Measurements from ENCODE around the gene OLIG1. TPM values are rescaled to one million over a fixed set of nuclear protein-coding genes. Genes with fewer than 3 reads are reported as not detected.
A peak's percentile ranks its signal among the peaks of the same experiment; 100 is the strongest.

Gene OLIG1
- total RNA-seq, 4 donors from 2014 or later = 1.2 TPM; not detected in 3

GRCh38 chr21:33071770-33072306 lies 1.9 kb downstream of the OLIG1 start:
- WGBS, 2 donors = 4 to 6% methylated on average over 34 to 38 of the region's 38 CpGs
- no peak overlapping the region for H3K4me3 ChIP-seq (ENCODE audit: low read depth, poor library complexity, severe bottlenecking)
- no peak for TF ChIP-seq POLR2A (IDR thresholded peaks at IDR 0.05)
- TF ChIP-seq, protein P1, sequence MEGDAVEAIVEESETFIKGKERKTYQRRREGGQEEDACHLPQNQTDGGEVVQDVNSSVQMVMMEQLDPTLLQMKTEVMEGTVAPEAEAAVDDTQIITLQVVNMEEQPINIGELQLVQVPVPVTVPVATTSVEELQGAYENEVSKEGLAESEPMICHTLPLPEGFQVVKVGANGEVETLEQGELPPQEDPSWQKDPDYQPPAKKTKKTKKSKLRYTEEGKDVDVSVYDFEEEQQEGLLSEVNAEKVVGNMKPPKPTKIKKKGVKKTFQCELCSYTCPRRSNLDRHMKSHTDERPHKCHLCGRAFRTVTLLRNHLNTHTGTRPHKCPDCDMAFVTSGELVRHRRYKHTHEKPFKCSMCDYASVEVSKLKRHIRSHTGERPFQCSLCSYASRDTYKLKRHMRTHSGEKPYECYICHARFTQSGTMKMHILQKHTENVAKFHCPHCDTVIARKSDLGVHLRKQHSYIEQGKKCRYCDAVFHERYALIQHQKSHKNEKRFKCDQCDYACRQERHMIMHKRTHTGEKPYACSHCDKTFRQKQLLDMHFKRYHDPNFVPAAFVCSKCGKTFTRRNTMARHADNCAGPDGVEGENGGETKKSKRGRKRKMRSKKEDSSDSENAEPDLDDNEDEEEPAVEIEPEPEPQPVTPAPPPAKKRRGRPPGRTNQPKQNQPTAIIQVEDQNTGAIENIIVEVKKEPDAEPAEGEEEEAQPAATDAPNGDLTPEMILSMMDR (IDR thresholded peaks at IDR 0.05) = no peak
- intact Hi-C loops (cut with DNase I; ENCODE audit: low total_unique reads) = no loop called here
- DNase-seq (ENCODE audit: low spot score in 2 of 2) = no peak

GRCh38 chr21:33073636-33074035 lies 3.7 kb downstream of the OLIG1 start:
- 72 to 79% methylated on average over 4 of the region's 4 CpGs for WGBS, 2 donors
- intact Hi-C loops (cut with DNase I; ENCODE audit: low total_unique reads) = no loop called here
- no peak for DNase-seq (ENCODE audit: low spot score in 2 of 2)
- no peak overlapping the region for H3K4me3 ChIP-seq (ENCODE audit: low read depth, poor library complexity, severe bottlenecking)
- TF ChIP-seq, protein P1 (IDR thresholded peaks at IDR 0.05) = no peak
- no peak for TF ChIP-seq POLR2A (IDR thresholded peaks at IDR 0.05)

GRCh38 chr21:33075128-33075527 lies 5.2 kb downstream of the OLIG1 start:
- no peak for TF ChIP-seq POLR2A (IDR thresholded peaks at IDR 0.05)
- TF ChIP-seq, protein P1 (IDR thresholded peaks at IDR 0.05) = no peak
- DNase-seq (ENCODE audit: low spot score in 2 of 2) = no peak
- WGBS, 2 donors = 38 to 41% methylated on average over 9 of the region's 9 CpGs
- intact Hi-C loops (cut with DNase I; ENCODE audit: low total_unique reads) = no loop called here
- no peak overlapping the region for H3K4me3 ChIP-seq (ENCODE audit: low read depth, poor library complexity, severe bottlenecking)

DNA sequence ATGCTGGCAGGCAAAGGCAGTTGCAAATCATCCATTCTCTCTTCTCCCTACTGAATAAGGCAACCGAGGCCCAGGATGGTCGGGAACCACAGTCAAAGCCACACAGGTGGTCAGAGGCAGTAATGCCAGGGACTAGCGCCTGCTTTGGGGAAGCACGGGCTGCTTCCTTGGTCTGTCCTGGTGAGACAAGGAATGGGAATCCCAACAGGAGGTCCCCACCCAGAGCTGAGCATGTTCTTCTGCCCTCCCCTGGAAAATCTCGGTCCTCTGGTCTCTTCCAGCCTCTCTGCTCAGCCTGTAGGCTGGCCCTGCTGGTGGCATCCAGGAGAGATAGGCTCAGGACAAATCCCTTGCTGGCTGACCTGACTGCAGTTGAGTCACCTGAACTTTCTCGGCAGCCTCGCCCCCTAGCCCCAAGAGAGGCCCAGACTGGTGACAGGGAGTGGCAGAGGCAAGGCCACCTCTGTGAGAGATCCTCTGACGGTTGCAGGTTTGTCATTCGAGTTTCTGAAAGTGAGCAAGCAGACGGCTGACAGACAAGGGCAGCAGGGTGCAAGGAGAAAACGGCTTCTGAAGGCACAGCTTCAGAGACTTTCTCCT lies 5.8 kb downstream of the OLIG1 start:
- no peak for TF ChIP-seq POLR2A (IDR thresholded peaks at IDR 0.05)
- TF ChIP-seq, protein P1 (IDR thresholded peaks at IDR 0.05) = no peak
- 71% methylated on average over 11 of the region's 11 CpGs for WGBS, 2 donors
- H3K4me3 ChIP-seq (ENCODE audit: low read depth, poor library complexity, severe bottlenecking) = no peak overlapping the region
- intact Hi-C loops (cut with DNase I; ENCODE audit: low total_unique reads) = no loop called here
- DNase-seq (ENCODE audit: low spot score in 2 of 2) = peak in 1 of 2 donors; percentile 54

- TF ChIP-seq, protein P1 (IDR thresholded peaks at IDR 0.05) = no peak
- TF ChIP-seq POLR2A (IDR thresholded peaks at IDR 0.05) = no peak
- peak in 1 of 2 donors; percentile 70 for DNase-seq (ENCODE audit: low spot score in 2 of 2)
- intact Hi-C loops (cut with DNase I; ENCODE audit: low total_unique reads) = no loop called here
- H3K4me3 ChIP-seq (ENCODE audit: low read depth, poor library complexity, severe bottlenecking) = no peak overlapping the region
- 85 to 87% methylated on average over 11 of the region's 11 CpGs for WGBS, 2 donors
Observed at GRCh38 chr21:33076600-33077329, 6.8 kb downstream of the OLIG1 start.
